GM18508 (cell line): Measurements from ENCODE around the gene ARMC3.
"Not testable (repeated sequence)": the region's sequence is repeated elsewhere in the genome, so short reads cannot be mapped to it uniquely, and the experiment has no call there.

Experiments
- ATAC-seq: cut with Tn5 transposase; IDR thresholded peaks from one replicate; pipeline ENCODE4 v1.9.1; 2021; ENCODE audit warnings: moderate number of reproducible peaks; ENCODE audit not compliant: insufficient read depth, unreplicated experiment

The ARMC3 gene

GRCh38 chr10:23067939-23068775 lies 140.3 kb downstream of the ARMC3 start:
- no peak for ATAC-seq

GRCh38 chr10:23069019-23069815 lies 141.4 kb downstream of the ARMC3 start:
- no peak for ATAC-seq

- ATAC-seq = not testable (repeated sequence)
These were observed 142.4 kb downstream of the ARMC3 start for GRCh38 chr10:23070092-23070912.

- ATAC-seq = no peak
These were observed 143.0 kb downstream of the ARMC3 start for GRCh38 chr10:23070913-23071218.

GRCh38 chr10:23072593-23072992 lies 144.7 kb downstream of the ARMC3 start:
- ATAC-seq = not testable (repeated sequence)

GRCh38 chr10:23073527-23073926 lies 145.7 kb downstream of the ARMC3 start:
- no peak for ATAC-seq

- ATAC-seq = no peak
These were observed 147.8 kb downstream of the ARMC3 start for GRCh38 chr10:23075672-23076071.

GRCh38 chr10:23078114-23078513 lies 150.3 kb downstream of the ARMC3 start:
- ATAC-seq = no peak

GRCh38 chr10:23079700-23080099 lies 151.8 kb downstream of the ARMC3 start:
- ATAC-seq = no peak

- ATAC-seq = no peak
These were observed 152.4 kb downstream of the ARMC3 start for GRCh38 chr10:23080262-23080661.

GRCh38 chr10:23081221-23081750 lies 153.4 kb downstream of the ARMC3 start:
- no peak for ATAC-seq

GRCh38 chr10:23081891-23082290 lies 154.0 kb downstream of the ARMC3 start:
- ATAC-seq = no peak
